GM19397 (cell line): ENCODE data around the gene SMYD3.
"Not testable (repeated sequence)": the region's sequence is repeated elsewhere in the genome, so short reads cannot be mapped to it uniquely, and the experiment has no call there.

Experiments used
- ATAC-seq: cut with Tn5 transposase; IDR thresholded peaks from one replicate; pipeline ENCODE4 v1.9.1; 2021; ENCODE audit warnings: mild to moderate bottlenecking, moderate library complexity; ENCODE audit not compliant: unreplicated experiment

SMYD3 gene

GRCh38 chr1:245763873-245764331 lies 743.2 kb downstream of the SMYD3 start:
- no peak for ATAC-seq

- no peak for ATAC-seq
These were observed 744.6 kb downstream of the SMYD3 start for GRCh38 chr1:245762396-245762910.

- ATAC-seq = no peak
These were observed 746.8 kb downstream of the SMYD3 start for GRCh38 chr1:245760301-245760700.

GRCh38 chr1:245754463-245754961 lies 752.6 kb downstream of the SMYD3 start:
- no peak for ATAC-seq

GRCh38 chr1:245753807-245754206 lies 753.3 kb downstream of the SMYD3 start:
- ATAC-seq = no peak

GRCh38 chr1:245752561-245752960 lies 754.5 kb downstream of the SMYD3 start:
- ATAC-seq = no peak

GRCh38 chr1:245751726-245752470 lies 755.2 kb downstream of the SMYD3 start:
- no peak for ATAC-seq

GRCh38 chr1:245751116-245751515 lies 756.0 kb downstream of the SMYD3 start:
- ATAC-seq = no peak

- no peak for ATAC-seq
These were observed 756.8 kb downstream of the SMYD3 start for GRCh38 chr1:245750261-245750660.

- no peak for ATAC-seq
These were observed 758.0 kb downstream of the SMYD3 start for GRCh38 chr1:245749053-245749452.

- ATAC-seq = no peak
These were observed 758.4 kb downstream of the SMYD3 start for GRCh38 chr1:245748646-245749045.

GRCh38 chr1:245748240-245748639 lies 758.8 kb downstream of the SMYD3 start:
- no peak for ATAC-seq

- no peak for ATAC-seq
These were observed 764.2 kb downstream of the SMYD3 start for GRCh38 chr1:245742896-245743295.

GRCh38 chr1:245740336-245740735 lies 766.7 kb downstream of the SMYD3 start:
- not testable (repeated sequence) for ATAC-seq

- no peak for ATAC-seq
These were observed 776.3 kb downstream of the SMYD3 start for GRCh38 chr1:245730801-245731200.

- ATAC-seq = not testable (repeated sequence)
These were observed 779.0 kb downstream of the SMYD3 start for GRCh38 chr1:245728035-245728434.

GRCh38 chr1:245721488-245721887 lies 785.6 kb downstream of the SMYD3 start:
- no peak for ATAC-seq

- no peak for ATAC-seq
These were observed 788.1 kb downstream of the SMYD3 start for GRCh38 chr1:245718951-245719350.

GRCh38 chr1:245718123-245718522 lies 789.0 kb downstream of the SMYD3 start:
- ATAC-seq = no peak

GRCh38 chr1:245717611-245718010 lies 789.5 kb downstream of the SMYD3 start:
- ATAC-seq = no peak

- ATAC-seq = no peak
These were observed 790.5 kb downstream of the SMYD3 start for GRCh38 chr1:245716561-245716960.

- no peak for ATAC-seq
These were observed 791.1 kb downstream of the SMYD3 start for GRCh38 chr1:245715970-245716369.
